ENCODE data around the gene ELMOD3. TPM values are rescaled to one million over a fixed set of nuclear protein-coding genes. Genes with fewer than 3 reads are reported as not detected.

ELMOD3 gene
- total and polyA plus RNA-seq, 10 donors = 14.4 to 38.0 (median 24.2) TPM

- no peaks in the 10 kb centered on the region for H3K27me3 ChIP-seq (replicated peaks in 1 of 7)
- intact Hi-C loops (cut with DNase I; ENCODE audit: low total_unique reads) = no loop called here
- 83 to 94% (median 87%) methylated on average over 10 to 14 of the region's 14 CpGs for WGBS, 5 donors
- TF ChIP-seq CTCF (IDR thresholded peaks at IDR 0.05 in 8 of 11, conservative IDR thresholded peaks at IDR 0.05 in 3 of 11) = no peak
- no peak for TF ChIP-seq POLR2A (IDR thresholded peaks at IDR 0.05)
- no peak for TF ChIP-seq POLR2AphosphoS5 (IDR thresholded peaks at IDR 0.05)
- H3K27ac ChIP-seq = no peak overlapping the region
- H3K9me3 ChIP-seq = peaks cover 0 to 23% (median 15%) of the 10 kb centered on the region in 8 donors
- H3K4me1 ChIP-seq = peaks cover 0 to 34% (median 16%) of the 10 kb centered on the region in 6 donors
- no peak overlapping the region for H3K4me3 ChIP-seq
- peaks cover 0 to 61% (median 7%) of the 10 kb centered on the region in 6 donors for H3K36me3 ChIP-seq
- peak; percentile 71 for DNase-seq
These were observed 46.2 kb downstream of the ELMOD3 start for GRCh38 chr2:85400541-85401463.

GRCh38 chr2:85401464-85401805 is 46.9 kb downstream of the ELMOD3 start:
- TF ChIP-seq POLR2AphosphoS5 (IDR thresholded peaks at IDR 0.05) (no peak), CTCF (IDR thresholded peaks at IDR 0.05 in 8 of 11, conservative IDR thresholded peaks at IDR 0.05 in 3 of 11) (no peak), POLR2A (IDR thresholded peaks at IDR 0.05) (no peak)
- H3K27me3 ChIP-seq (replicated peaks in 1 of 7) = no peaks in the 10 kb centered on the region
- 80 to 100% (median 93%) methylated on average over 1 to 7 of the region's 7 CpGs for WGBS, 5 donors
- H3K27ac ChIP-seq = peak overlapping the region in 2 of 8 donors; percentile 29 to 45
- intact Hi-C loops (cut with DNase I; ENCODE audit: low total_unique reads) = no loop called here
- DNase-seq = no peak
- peaks cover 0 to 55% (median 7%) of the 10 kb centered on the region in 6 donors for H3K36me3 ChIP-seq
- H3K9me3 ChIP-seq = peaks cover 0 to 23% (median 15%) of the 10 kb centered on the region in 8 donors
- no peak overlapping the region for H3K4me3 ChIP-seq
- peaks cover 4 to 40% (median 22%) of the 10 kb centered on the region in 6 donors for H3K4me1 ChIP-seq

GRCh38 chr2:85401844-85402243 is 47.3 kb downstream of the ELMOD3 start:
- Histone ChIP-seq H3K9me3 (peaks cover 0 to 23% (median 15%) of the 10 kb centered on the region in 8 donors), H3K4me3 (no peak overlapping the region), H3K27ac (peak overlapping the region in 4 of 8 donors; percentile 19 to 45 (median 28)), H3K36me3 (peaks cover 0 to 51% (median 7%) of the 10 kb centered on the region in 6 donors), H3K27me3 (replicated peaks in 1 of 7) (no peaks in the 10 kb centered on the region), H3K4me1 (peaks cover 4 to 44% (median 27%) of the 10 kb centered on the region in 6 donors)
- WGBS, 5 donors = 62 to 84% (median 73%) methylated on average over 7 to 8 of the region's 8 CpGs
- DNase-seq = peak; percentile 80
- intact Hi-C loops (cut with DNase I; ENCODE audit: low total_unique reads) = no loop called here
- TF ChIP-seq POLR2AphosphoS5 (IDR thresholded peaks at IDR 0.05) (peak in 1 of 3 donors; percentile 7), CTCF (IDR thresholded peaks at IDR 0.05 in 8 of 11, conservative IDR thresholded peaks at IDR 0.05 in 3 of 11) (no peak), POLR2A (IDR thresholded peaks at IDR 0.05) (no peak)
